Kidney epithelial cell (primary cell): ENCODE measurements around the gene PRR23A. TPM values are rescaled to one million over a fixed set of nuclear protein-coding genes. Genes with fewer than 3 reads are reported as not detected.

Experiments
- DNase-seq: peaks from one replicate; pipeline ENCODE4 v3.0.0-alpha.2; 2010; ENCODE audit warnings: low read depth
- H3K27me3 ChIP-seq: 2 replicates; pipeline ENCODE4 v1.6.0; 2011; ENCODE audit warnings: low read length; ENCODE audit not compliant: control insufficient read depth, insufficient read depth
- H3K36me3 ChIP-seq: 2 replicates; pipeline ENCODE4 v1.5.1; 2011; ENCODE audit warnings: low read length; ENCODE audit not compliant: control insufficient read depth, insufficient read depth
- H3K4me3 ChIP-seq: 2 replicates; pipeline ENCODE4 v1.5.1; 2011; ENCODE audit warnings: low read depth, mild to moderate bottlenecking, control low read depth, low read length
- CTCF ChIP-seq: IDR thresholded peaks from 2 replicates; pipeline ENCODE4 v1.5.1; 2011; ENCODE audit warnings: mild to moderate bottlenecking, moderate library complexity, low read length, control low read depth, inconsistent platforms; ENCODE audit not compliant: insufficient read depth, poor library complexity, severe bottlenecking
- total RNA-seq: library from RNA; depleted of rRNA; stranded (reverse); fragments of >200 nt; gene quantifications from 2 replicates; pipeline ENCODE4 v1.2.3, GENCODE V29; 2015

PRR23A gene
- total RNA-seq, 1 donor from 2014 or later: not detected

- Histone ChIP-seq H3K36me3 (no peaks in the 10 kb centered on the region), H3K4me3 (no peak overlapping the region), H3K27me3 (no peaks in the 10 kb centered on the region)
- TF ChIP-seq CTCF: no peak
- no peak for DNase-seq
Observed at GRCh38 chr3:138975351-138975750, 30.7 kb downstream of the PRR23A start.

- TF ChIP-seq CTCF: no peak
- no peak for DNase-seq
- Histone ChIP-seq H3K36me3 (no peaks in the 10 kb centered on the region), H3K27me3 (no peaks in the 10 kb centered on the region), H3K4me3 (no peak overlapping the region)
Observed at GRCh38 chr3:138974462-138974861, 31.6 kb downstream of the PRR23A start.

DNA sequence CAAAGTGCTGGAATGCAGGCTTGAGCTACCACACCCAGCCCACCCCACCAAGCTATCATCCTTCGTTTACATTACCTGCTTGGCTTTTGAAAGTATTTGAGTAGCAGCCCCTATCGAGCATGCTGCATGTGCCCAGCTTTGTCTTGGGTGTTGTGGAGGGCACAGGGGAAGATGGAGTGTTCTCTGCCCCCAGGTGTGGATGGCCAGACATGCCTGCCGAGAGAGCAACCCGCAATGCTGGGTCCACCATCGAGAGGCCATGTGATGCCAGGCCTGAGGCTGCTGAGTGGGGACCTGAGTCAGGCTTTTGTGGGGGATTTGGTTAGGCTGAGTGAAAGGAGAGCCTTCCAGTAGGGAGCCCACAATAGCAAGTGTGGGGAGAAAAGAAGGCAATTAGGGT lies 33.1 kb downstream of the PRR23A start:
- DNase-seq: no peak
- TF ChIP-seq CTCF: no peak
- no peak overlapping the region for H3K4me3 ChIP-seq
- no peaks in the 10 kb centered on the region for H3K36me3 ChIP-seq
- no peaks in the 10 kb centered on the region for H3K27me3 ChIP-seq

GRCh38 chr3:138971766-138972320 lies 34.2 kb downstream of the PRR23A start:
- DNase-seq: no peak
- no peak overlapping the region for H3K4me3 ChIP-seq
- TF ChIP-seq CTCF: no peak
- H3K36me3 ChIP-seq: no peaks in the 10 kb centered on the region
- no peaks in the 10 kb centered on the region for H3K27me3 ChIP-seq

GRCh38 chr3:138964923-138965322 lies 41.1 kb downstream of the PRR23A start:
- Histone ChIP-seq H3K27me3 (peaks cover 11% of the 10 kb centered on the region), H3K36me3 (no peaks in the 10 kb centered on the region), H3K4me3 (no peak overlapping the region)
- no peak for TF ChIP-seq CTCF
- DNase-seq: no peak

- Histone ChIP-seq H3K27me3 (peaks cover 16% of the 10 kb centered on the region), H3K36me3 (no peaks in the 10 kb centered on the region), H3K4me3 (no peak overlapping the region)
- DNase-seq: no peak
- no peak for TF ChIP-seq CTCF
Observed at GRCh38 chr3:138964264-138964663, 41.8 kb downstream of the PRR23A start.
